T-helper 1 cell treated with Interleukin-12 subunit alpha and Interleukin-12 subunit beta and Interleukin-4 antibody, amounts not matched to agents 30 μg/mL and 1 μg/mL, for 36 hours (primary cell): Measurements from ENCODE around the gene DPY19L3.

Experiments
- H3K27ac Mint-ChIP-seq: one replicate; pipeline ENCODE4 v1.8.0; 2021; ENCODE audit warnings: mild to moderate bottlenecking, mixed read lengths
- H3K27me3 Mint-ChIP-seq: one replicate; pipeline ENCODE4 v1.8.0; 2021; ENCODE audit warnings: low read depth, mixed read lengths
- H3K36me3 Mint-ChIP-seq: one replicate; pipeline ENCODE4 v1.8.0; 2021; ENCODE audit warnings: low read depth, mixed read lengths
- H3K4me1 Mint-ChIP-seq: one replicate; pipeline ENCODE4 v1.8.0; 2021; ENCODE audit warnings: low read depth, mixed read lengths
- H3K4me3 Mint-ChIP-seq: one replicate; pipeline ENCODE4 v1.8.0; 2021; ENCODE audit warnings: mild to moderate bottlenecking, moderate library complexity, mixed read lengths
- H3K9me3 Mint-ChIP-seq: one replicate; pipeline ENCODE4 v1.8.0; 2021; ENCODE audit warnings: mixed read lengths

Gene DPY19L3, protein sequence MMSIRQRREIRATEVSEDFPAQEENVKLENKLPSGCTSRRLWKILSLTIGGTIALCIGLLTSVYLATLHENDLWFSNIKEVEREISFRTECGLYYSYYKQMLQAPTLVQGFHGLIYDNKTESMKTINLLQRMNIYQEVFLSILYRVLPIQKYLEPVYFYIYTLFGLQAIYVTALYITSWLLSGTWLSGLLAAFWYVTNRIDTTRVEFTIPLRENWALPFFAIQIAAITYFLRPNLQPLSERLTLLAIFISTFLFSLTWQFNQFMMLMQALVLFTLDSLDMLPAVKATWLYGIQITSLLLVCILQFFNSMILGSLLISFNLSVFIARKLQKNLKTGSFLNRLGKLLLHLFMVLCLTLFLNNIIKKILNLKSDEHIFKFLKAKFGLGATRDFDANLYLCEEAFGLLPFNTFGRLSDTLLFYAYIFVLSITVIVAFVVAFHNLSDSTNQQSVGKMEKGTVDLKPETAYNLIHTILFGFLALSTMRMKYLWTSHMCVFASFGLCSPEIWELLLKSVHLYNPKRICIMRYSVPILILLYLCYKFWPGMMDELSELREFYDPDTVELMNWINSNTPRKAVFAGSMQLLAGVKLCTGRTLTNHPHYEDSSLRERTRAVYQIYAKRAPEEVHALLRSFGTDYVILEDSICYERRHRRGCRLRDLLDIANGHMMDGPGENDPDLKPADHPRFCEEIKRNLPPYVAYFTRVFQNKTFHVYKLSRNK

DNA sequence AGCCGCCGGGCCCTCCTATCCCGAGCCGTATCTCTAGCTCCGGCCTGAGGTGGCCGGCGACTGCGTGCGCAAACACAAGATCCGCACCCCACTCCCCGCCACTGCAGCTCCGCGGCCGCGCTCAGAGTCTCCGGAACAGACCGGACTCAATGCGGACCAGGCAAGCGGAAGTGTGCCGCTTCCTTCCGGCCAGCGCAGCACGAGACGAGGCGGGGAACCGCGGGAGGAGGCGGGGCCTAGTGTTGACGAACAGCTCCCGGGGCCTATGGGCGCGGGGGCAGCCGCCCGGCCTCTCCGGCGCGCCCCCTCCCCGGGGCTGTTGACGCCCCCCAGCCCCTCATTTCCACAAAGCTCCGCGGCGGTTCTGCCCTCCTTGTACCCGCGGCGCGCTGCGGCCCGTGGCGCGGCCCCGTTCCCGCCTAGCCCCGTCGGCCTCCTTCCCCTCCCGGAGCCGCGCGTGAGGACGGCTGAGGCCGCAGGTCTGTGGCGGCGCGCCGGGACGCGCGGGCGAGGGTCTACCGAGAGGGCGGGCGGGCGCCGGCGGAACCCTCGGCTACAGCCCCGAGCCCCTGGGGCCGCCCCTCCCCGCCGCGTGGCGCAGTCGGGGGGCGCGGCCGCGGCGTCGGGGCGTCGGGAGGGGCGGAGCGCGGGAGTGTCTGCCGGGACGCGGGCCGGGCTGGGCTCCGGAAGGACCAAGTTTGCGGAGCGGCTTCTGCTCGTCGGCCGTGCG, at the start of gene DPY19L3:
Gene DPY19L3 (plus strand): TSS at position 340 of the 730 bp plus-strand sequence. CDS start 2,484 bp downstream, outside the sequence.
- Mint-ChIP-seq H3K4me1 (peaks cover 10% of the 10 kb centered on the region), H3K36me3 (peaks cover 2% of the 10 kb centered on the region), H3K27me3 (peaks cover 3% of the 10 kb centered on the region), H3K9me3 (no peaks in the 10 kb centered on the region), H3K4me3 (peak within 1 kb of the TSS; percentile 86), H3K27ac (peak within 1 kb of the TSS; percentile 87)

GRCh38 chr19:32357720-32358119, 47.9 kb upstream of the DPY19L3 start:
- Mint-ChIP-seq H3K9me3 (no peaks in the 10 kb centered on the region), H3K27ac (no peak overlapping the region), H3K4me1 (peaks cover 10% of the 10 kb centered on the region), H3K27me3 (no peaks in the 10 kb centered on the region), H3K36me3 (peaks cover 52% of the 10 kb centered on the region), H3K4me3 (no peak overlapping the region)

DNA sequence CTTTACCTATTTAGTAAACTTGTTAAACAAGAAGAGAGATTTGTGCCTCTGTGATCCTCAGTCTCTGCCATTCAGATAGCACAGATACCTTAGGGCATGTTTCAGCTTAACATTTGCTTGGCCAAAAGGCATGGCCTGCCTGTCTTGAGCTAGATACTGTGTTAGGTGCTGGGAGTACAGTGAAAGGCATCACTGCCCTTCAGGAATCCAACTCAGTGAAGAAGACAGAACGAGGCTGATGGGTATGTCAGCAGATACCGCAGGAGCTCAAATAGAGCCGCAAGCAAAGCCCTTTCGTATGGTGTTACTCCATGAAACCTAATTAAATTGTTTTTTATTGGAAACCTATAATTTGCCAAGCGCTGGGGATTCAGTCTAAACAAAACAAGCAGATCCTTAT, 47.2 kb upstream of the DPY19L3 start:
- H3K27me3 Mint-ChIP-seq: no peaks in the 10 kb centered on the region

GRCh38 chr19:32359581-32359980, 46.0 kb upstream of the DPY19L3 start:
- Mint-ChIP-seq H3K27ac (no peak overlapping the region), H3K27me3 (no peaks in the 10 kb centered on the region), H3K9me3 (no peaks in the 10 kb centered on the region), H3K36me3 (peaks cover 43% of the 10 kb centered on the region), H3K4me1 (peaks cover 9% of the 10 kb centered on the region), H3K4me3 (no peak overlapping the region)

More for the DNA sequence above, 47.2 kb upstream of the DPY19L3 start:
- H3K36me3 Mint-ChIP-seq: peaks cover 48% of the 10 kb centered on the region
- H3K4me1 Mint-ChIP-seq: peaks cover 10% of the 10 kb centered on the region
- H3K4me3 Mint-ChIP-seq: no peak overlapping the region
- H3K9me3 Mint-ChIP-seq: no peaks in the 10 kb centered on the region
- no peak overlapping the region for H3K27ac Mint-ChIP-seq

GRCh38 chr19:32361574-32362317, 43.8 kb upstream of the DPY19L3 start:
- Mint-ChIP-seq H3K27me3 (no peaks in the 10 kb centered on the region), H3K36me3 (peaks cover 44% of the 10 kb centered on the region), H3K4me1 (peaks cover 17% of the 10 kb centered on the region), H3K4me3 (no peak overlapping the region), H3K9me3 (no peaks in the 10 kb centered on the region), H3K27ac (no peak overlapping the region)

DNA sequence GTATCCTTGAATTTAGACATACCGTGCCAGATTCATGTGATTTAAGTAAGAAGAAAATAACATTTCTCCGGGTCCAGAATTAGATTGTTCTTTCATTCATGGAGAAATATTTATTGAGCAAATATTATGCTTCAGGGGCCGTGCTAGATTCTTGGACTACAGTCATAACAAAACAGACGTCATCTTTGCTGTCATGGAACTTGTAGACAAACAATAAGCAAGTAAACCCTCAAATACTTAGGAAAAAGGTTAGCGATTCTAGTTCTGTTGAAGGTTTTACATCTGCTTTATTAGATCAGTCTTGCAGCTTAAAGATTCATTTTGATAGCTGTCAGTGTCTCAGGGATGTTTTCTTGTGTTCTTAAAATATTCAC, 43.3 kb upstream of the DPY19L3 start:
- no peak overlapping the region for H3K27ac Mint-ChIP-seq
- peaks cover 44% of the 10 kb centered on the region for H3K36me3 Mint-ChIP-seq
- H3K27me3 Mint-ChIP-seq: no peaks in the 10 kb centered on the region
- peaks cover 20% of the 10 kb centered on the region for H3K4me1 Mint-ChIP-seq
- no peaks in the 10 kb centered on the region for H3K9me3 Mint-ChIP-seq
- H3K4me3 Mint-ChIP-seq: no peak overlapping the region

DNA sequence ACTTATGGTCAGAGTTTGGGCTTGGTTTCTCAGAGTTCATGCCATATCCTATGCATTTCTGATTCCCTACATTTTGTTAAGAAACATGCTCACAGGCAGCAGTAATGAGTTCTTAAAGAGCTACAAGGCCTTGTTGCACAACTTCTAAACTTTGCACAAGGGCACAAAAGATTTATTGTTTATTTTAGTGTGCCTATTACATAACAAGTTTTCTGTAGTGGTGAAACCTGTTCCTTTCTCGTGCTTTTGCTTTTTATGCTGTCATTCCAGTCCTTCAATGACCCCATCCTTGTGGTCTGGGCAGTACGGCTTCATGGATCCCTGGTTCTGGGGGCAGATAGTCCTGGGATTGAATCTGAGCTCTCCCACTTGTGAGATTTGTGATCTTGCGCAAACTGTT, 42.4 kb upstream of the DPY19L3 start:
- peaks cover 46% of the 10 kb centered on the region for H3K36me3 Mint-ChIP-seq
- no peak overlapping the region for H3K4me3 Mint-ChIP-seq
- no peaks in the 10 kb centered on the region for H3K27me3 Mint-ChIP-seq

DNA sequence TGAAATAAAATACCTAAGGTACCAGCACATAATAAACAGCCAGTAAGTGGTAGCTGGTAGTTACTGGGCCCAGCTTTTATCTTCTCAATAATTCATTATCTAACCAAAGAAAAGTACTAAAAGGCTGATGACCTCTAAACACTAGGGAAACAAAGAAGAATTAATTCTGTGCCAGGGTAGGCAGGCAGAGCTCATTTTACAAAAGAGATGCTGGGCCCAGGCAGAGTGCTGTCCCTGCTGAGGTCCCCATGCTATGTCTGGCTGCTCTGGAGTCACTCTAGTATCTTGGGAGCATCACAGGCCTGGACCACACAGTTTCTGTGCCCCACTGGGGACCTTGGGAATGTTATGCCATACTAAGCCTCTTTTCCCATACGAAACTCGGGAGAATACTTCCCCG, 41.9 kb upstream of the DPY19L3 start:
- H3K27me3 Mint-ChIP-seq: no peaks in the 10 kb centered on the region
- H3K4me1 Mint-ChIP-seq: peaks cover 25% of the 10 kb centered on the region
- no peak overlapping the region for H3K27ac Mint-ChIP-seq
- H3K4me3 Mint-ChIP-seq: no peak overlapping the region
- H3K36me3 Mint-ChIP-seq: peaks cover 44% of the 10 kb centered on the region
- H3K9me3 Mint-ChIP-seq: no peaks in the 10 kb centered on the region

More for the DNA sequence above, 42.4 kb upstream of the DPY19L3 start:
- no peak overlapping the region for H3K27ac Mint-ChIP-seq
- peaks cover 23% of the 10 kb centered on the region for H3K4me1 Mint-ChIP-seq
- no peaks in the 10 kb centered on the region for H3K9me3 Mint-ChIP-seq

DNA sequence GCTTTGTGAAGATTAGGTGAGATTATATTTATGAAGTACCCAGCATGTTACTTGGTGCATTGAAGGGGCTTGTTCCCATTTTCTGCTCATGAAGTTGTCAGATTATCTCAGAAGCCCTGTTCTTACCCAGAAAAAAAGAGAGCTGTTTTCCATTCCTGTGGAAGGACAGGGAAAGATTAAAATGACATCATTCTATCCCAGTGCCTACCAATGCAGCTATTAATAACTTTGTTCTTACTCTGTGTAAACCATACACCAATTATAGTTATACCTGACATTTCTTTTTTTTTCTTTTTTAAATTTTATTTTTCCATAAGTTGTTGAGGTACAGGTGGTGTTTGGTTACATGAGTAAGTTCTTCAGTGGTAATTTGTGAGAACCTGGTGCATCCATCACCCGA, 41.5 kb upstream of the DPY19L3 start:
- H3K36me3 Mint-ChIP-seq: peaks cover 44% of the 10 kb centered on the region
- H3K4me1 Mint-ChIP-seq: peaks cover 25% of the 10 kb centered on the region

GRCh38 chr19:32367063-32367462, 38.5 kb upstream of the DPY19L3 start:
- peaks cover 21% of the 10 kb centered on the region for H3K4me1 Mint-ChIP-seq
- H3K9me3 Mint-ChIP-seq: no peaks in the 10 kb centered on the region
- no peak overlapping the region for H3K4me3 Mint-ChIP-seq
- no peak overlapping the region for H3K27ac Mint-ChIP-seq
- H3K27me3 Mint-ChIP-seq: no peaks in the 10 kb centered on the region
- peaks cover 52% of the 10 kb centered on the region for H3K36me3 Mint-ChIP-seq

More for the DNA sequence above, 41.5 kb upstream of the DPY19L3 start:
- Mint-ChIP-seq H3K27ac (no peak overlapping the region), H3K9me3 (no peaks in the 10 kb centered on the region), H3K4me3 (no peak overlapping the region), H3K27me3 (no peaks in the 10 kb centered on the region)

DNA sequence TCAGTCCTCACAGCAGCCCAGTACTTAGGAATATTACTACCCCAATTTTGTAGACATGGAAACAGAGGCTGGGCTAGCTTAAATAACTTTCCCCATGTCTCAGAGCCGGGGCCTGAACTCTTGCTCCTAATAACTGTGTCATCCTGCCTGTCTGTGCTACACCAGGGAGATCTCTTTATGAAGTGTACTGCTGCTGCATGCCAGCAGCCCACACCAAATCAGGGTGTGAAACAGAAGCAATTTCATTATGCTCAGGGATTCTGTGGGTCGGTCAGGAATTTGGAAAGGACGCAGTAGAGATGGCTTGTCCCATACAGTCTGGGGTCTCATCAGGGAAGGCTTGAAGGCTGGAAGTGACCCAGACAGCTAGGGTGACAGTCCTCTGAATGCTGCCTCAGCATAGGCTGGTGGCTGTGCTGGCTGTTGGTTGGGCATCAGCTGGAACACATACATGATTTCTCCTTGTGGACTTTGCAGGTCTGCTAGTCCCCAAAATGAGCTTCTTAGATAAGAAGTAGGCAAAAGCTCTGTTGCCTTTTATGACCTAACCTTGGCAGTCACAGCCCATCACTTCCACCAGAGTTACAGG, 37.5 kb upstream of the DPY19L3 start:
- Mint-ChIP-seq H3K4me1 (peaks cover 21% of the 10 kb centered on the region), H3K9me3 (no peaks in the 10 kb centered on the region), H3K36me3 (peaks cover 55% of the 10 kb centered on the region), H3K27me3 (no peaks in the 10 kb centered on the region), H3K27ac (no peak overlapping the region), H3K4me3 (no peak overlapping the region)

DNA sequence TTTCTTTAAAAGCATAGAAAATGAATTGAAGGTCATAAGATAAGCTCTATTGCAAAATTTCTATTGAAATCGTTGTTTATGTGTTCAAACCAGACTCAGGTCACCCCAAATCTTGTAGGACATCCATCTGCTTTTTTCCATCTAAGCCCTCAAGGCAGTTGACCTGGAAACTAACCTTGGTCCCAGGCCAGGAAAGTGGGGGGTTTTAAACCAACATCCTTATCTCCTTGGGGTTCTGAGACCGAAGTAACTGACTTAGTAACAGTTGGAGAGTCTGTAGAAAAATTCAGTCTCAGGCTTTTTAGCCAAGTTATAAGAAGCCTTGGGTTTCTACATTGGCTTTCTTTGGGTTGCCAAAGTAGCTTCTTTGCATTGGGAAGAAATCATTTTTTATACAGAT, 36.8 kb upstream of the DPY19L3 start:
- H3K4me1 Mint-ChIP-seq: peaks cover 21% of the 10 kb centered on the region
- H3K9me3 Mint-ChIP-seq: no peaks in the 10 kb centered on the region
- no peak overlapping the region for H3K4me3 Mint-ChIP-seq
- H3K36me3 Mint-ChIP-seq: peaks cover 58% of the 10 kb centered on the region
- no peaks in the 10 kb centered on the region for H3K27me3 Mint-ChIP-seq
- no peak overlapping the region for H3K27ac Mint-ChIP-seq

DNA sequence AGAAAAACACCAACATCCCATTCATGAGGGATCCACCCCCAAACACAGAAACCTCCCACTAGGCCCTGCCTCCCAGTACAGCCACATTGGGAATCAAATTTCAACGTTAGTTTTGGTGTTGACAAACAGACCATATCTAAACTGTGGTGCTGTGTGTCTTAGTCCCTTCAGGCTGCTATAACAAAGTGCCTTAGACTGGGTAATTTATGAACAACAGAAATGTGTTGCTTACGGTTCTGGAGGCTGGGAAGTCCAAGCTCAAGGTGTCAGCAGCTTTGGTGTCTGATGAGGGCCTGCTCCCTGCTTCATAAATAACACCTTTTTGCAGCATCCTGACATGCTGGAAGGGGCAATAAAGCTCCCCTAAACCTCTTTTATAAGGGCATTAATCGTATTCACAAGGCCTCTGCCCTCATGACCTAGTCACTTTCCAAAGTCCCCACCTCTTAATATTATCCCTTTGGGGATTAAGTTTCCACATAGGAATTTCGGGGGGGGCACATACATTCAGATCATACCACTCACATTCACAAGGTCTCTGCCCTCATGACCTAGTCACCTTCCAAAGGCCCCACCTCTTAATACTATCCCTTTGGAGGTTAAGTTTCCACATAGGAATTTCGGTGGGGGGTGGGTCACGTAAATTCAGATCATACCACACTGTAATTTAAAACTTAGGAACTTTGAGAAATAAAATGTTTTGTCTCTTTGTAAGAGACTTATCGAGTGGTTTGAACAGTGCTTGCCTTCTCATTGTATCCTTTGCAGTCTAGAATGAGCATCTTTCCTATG, 32.6 kb upstream of the DPY19L3 start:
- no peak overlapping the region for H3K27ac Mint-ChIP-seq
- no peaks in the 10 kb centered on the region for H3K9me3 Mint-ChIP-seq
- no peak overlapping the region for H3K4me3 Mint-ChIP-seq
- H3K4me1 Mint-ChIP-seq: peaks cover 2% of the 10 kb centered on the region
- H3K27me3 Mint-ChIP-seq: no peaks in the 10 kb centered on the region
- peaks cover 42% of the 10 kb centered on the region for H3K36me3 Mint-ChIP-seq
